SK-N-SH treated with all-trans-retinoic acid at 6 μM for 48 hours (cell line): ENCODE results near the gene PCSK2.

ENCODE experiments used
- ATAC-seq: fragments of 200-7000 bp; cut with Tn5 transposase; 3 replicates; pipeline ENCODE4 v1.9.1; 2020; ENCODE audit warnings: mild to moderate bottlenecking, moderate library complexity
- ARNTL ChIP-seq: fragments of 450-650 bp; formaldehyde crosslinking; IDR thresholded peaks from 2 replicates; pipeline ENCODE4 v1.5.0; 2020; ENCODE audit warnings: low read depth, mild to moderate bottlenecking, moderate library complexity, borderline replicate concordance
- BACH2 ChIP-seq: fragments of 250-450 bp; sonication (Bioruptor Pico); IDR thresholded peaks from 2 replicates; pipeline ENCODE4 v1.9.0; 2021; ENCODE audit warnings: mild to moderate bottlenecking, borderline replicate concordance
- CSDC2 ChIP-seq: fragments of 250-450 bp; sonication (Bioruptor Pico); IDR thresholded peaks from 2 replicates; pipeline ENCODE4 v1.5.0; 2020; ENCODE audit warnings: mild to moderate bottlenecking, moderate library complexity
- ESRRG ChIP-seq: fragments of 250-450 bp; sonication (Bioruptor Pico); IDR thresholded peaks from 2 replicates; pipeline ENCODE4 v1.6.1; 2021; ENCODE audit warnings: mild to moderate bottlenecking
- GLIS3 ChIP-seq: fragments of 250-450 bp; sonication (Bioruptor Pico); IDR thresholded peaks from 2 replicates; pipeline ENCODE4 v1.5.0; 2020; ENCODE audit warnings: mild to moderate bottlenecking, moderate library complexity
- ISL1 ChIP-seq: fragments of 250-450 bp; sonication (Bioruptor Pico); IDR thresholded peaks from 2 replicates; pipeline ENCODE4 v2.1.2; 2022; ENCODE audit warnings: mild to moderate bottlenecking, moderate library complexity
- OSR1 ChIP-seq: fragments of 250-450 bp; sonication (Bioruptor Pico); IDR thresholded peaks from 2 replicates; pipeline ENCODE4 v1.8.0; 2022; ENCODE audit warnings: moderate library complexity, mild to moderate bottlenecking, inconsistent platforms
- RARB ChIP-seq: fragments of 250-450 bp; sonication (Bioruptor Pico); IDR thresholded peaks from 2 replicates; pipeline ENCODE4 v1.8.0; 2021; ENCODE audit warnings: mild to moderate bottlenecking, moderate library complexity
- SNAI2 ChIP-seq: fragments of 250-450 bp; sonication (Bioruptor Pico); IDR thresholded peaks from 2 replicates; pipeline ENCODE4 v1.5.0; 2020; ENCODE audit warnings: mild to moderate bottlenecking, moderate library complexity
- TCF4 ChIP-seq: fragments of 250-450 bp; sonication (Bioruptor Pico); IDR thresholded peaks from 2 replicates; pipeline ENCODE4 v1.8.0; 2021; ENCODE audit warnings: mild to moderate bottlenecking, moderate library complexity, borderline replicate concordance
- TOX ChIP-seq: fragments of 250-450 bp; sonication (Bioruptor Pico); IDR thresholded peaks from 2 replicates; pipeline ENCODE4 v1.8.0; 2021; ENCODE audit warnings: mild to moderate bottlenecking, moderate library complexity, borderline replicate concordance
- ZFP3 ChIP-seq: fragments of 250-450 bp; sonication (Bioruptor Pico); IDR thresholded peaks from 2 replicates; pipeline ENCODE4 v1.5.0; 2020; ENCODE audit warnings: mild to moderate bottlenecking, moderate library complexity
- ZFP30 ChIP-seq: fragments of 450-650 bp; formaldehyde crosslinking; IDR thresholded peaks from 2 replicates; pipeline ENCODE4 v1.5.0; 2022; ENCODE audit warnings: mild to moderate bottlenecking, moderate library complexity
- ZNF565 ChIP-seq: fragments of 450-650 bp; formaldehyde crosslinking; conservative IDR thresholded peaks from 2 replicates; pipeline ENCODE4 v1.5.0; 2020; ENCODE audit warnings: low read depth, mild to moderate bottlenecking, moderate library complexity
- ZNF70 ChIP-seq: fragments of 450-650 bp; formaldehyde crosslinking; IDR thresholded peaks from 2 replicates; pipeline ENCODE4 v1.5.0; 2020; ENCODE audit warnings: mild to moderate bottlenecking, moderate library complexity
- ZNF8 ChIP-seq: fragments of 450-650 bp; formaldehyde crosslinking; IDR thresholded peaks from 2 replicates; pipeline ENCODE4 v1.5.0; 2020; ENCODE audit warnings: mild to moderate bottlenecking, moderate library complexity
- TF ChIP-seq, protein P1 (sequence below): fragments of 250-450 bp; sonication (Bioruptor Pico); IDR thresholded peaks from 2 replicates; pipeline ENCODE4 v1.5.1; 2020; ENCODE audit warnings: low read depth, mild to moderate bottlenecking, moderate library complexity
- TF ChIP-seq, protein P2 (sequence below): fragments of 250-450 bp; sonication (Bioruptor Pico); IDR thresholded peaks from 2 replicates; pipeline ENCODE4 v1.5.0; 2020; ENCODE audit warnings: mild to moderate bottlenecking, moderate library complexity
- TF ChIP-seq, protein P3 (sequence below): fragments of 250-450 bp; sonication (Bioruptor Pico); IDR thresholded peaks from 2 replicates; pipeline ENCODE4 v1.8.0; 2020; ENCODE audit warnings: mild to moderate bottlenecking, moderate library complexity, borderline replicate concordance
- TF ChIP-seq, protein P4 (sequence below): fragments of 250-450 bp; sonication (Bioruptor Pico); IDR thresholded peaks from 2 replicates; pipeline ENCODE4 v1.8.0; 2021; ENCODE audit warnings: low read depth, mild to moderate bottlenecking, moderate library complexity, borderline replicate concordance

Gene PCSK2

DNA sequence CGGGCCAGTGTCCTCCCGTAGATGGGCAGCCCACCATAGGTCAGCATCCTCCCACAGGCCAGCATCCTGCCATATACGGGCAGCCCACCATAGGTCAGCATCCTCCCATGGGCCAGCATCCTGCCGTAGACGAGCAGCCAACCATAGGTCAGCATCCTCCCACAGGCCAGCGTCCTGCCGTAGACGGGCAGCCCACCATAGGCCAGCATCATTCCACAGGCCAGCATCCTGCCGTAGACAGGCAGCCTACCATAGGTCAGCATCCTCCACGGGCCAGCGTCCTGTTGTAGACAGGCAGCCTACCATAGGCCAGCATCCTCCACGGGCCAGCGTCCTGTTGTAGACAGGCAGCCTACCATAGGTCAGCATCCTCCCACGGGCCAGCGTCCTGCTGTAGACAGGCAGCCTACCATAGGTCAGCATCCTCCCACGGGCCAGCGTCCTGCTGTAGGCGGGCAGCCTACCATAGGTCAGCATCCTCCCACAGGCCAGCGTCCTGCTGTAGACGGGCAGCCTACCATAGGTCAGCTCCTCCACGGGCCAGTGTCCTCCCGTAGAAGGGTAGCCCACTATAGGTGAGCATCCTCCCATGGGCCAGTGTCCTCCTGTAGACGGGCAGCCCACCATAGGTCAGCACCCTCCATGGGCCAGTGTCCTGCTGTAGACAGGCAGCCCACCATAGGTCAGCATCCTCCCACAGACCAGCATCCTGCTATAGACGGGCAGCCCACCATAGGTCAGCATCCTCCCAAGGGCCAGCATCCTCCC lies 241.4 kb downstream of the PCSK2 start:
- TF ChIP-seq OSR1 (CRISPR knock-in tag) (no peak), ISL1 (CRISPR knock-in tag) (no peak), ZNF565 (CRISPR knock-in tag) (no peak), RARB (CRISPR knock-in tag) (no peak), CSDC2 (no peak), TOX (CRISPR knock-in tag) (no peak), ZNF8 (CRISPR knock-in tag) (no peak), BACH2 (CRISPR knock-in tag) (no peak)
- TF ChIP-seq, protein P1, sequence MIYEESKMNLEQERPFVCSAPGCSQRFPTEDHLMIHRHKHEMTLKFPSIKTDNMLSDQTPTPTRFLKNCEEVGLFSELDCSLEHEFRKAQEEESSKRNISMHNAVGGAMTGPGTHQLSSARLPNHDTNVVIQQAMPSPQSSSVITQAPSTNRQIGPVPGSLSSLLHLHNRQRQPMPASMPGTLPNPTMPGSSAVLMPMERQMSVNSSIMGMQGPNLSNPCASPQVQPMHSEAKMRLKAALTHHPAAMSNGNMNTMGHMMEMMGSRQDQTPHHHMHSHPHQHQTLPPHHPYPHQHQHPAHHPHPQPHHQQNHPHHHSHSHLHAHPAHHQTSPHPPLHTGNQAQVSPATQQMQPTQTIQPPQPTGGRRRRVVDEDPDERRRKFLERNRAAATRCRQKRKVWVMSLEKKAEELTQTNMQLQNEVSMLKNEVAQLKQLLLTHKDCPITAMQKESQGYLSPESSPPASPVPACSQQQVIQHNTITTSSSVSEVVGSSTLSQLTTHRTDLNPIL: no peak
- TF ChIP-seq, protein P2, sequence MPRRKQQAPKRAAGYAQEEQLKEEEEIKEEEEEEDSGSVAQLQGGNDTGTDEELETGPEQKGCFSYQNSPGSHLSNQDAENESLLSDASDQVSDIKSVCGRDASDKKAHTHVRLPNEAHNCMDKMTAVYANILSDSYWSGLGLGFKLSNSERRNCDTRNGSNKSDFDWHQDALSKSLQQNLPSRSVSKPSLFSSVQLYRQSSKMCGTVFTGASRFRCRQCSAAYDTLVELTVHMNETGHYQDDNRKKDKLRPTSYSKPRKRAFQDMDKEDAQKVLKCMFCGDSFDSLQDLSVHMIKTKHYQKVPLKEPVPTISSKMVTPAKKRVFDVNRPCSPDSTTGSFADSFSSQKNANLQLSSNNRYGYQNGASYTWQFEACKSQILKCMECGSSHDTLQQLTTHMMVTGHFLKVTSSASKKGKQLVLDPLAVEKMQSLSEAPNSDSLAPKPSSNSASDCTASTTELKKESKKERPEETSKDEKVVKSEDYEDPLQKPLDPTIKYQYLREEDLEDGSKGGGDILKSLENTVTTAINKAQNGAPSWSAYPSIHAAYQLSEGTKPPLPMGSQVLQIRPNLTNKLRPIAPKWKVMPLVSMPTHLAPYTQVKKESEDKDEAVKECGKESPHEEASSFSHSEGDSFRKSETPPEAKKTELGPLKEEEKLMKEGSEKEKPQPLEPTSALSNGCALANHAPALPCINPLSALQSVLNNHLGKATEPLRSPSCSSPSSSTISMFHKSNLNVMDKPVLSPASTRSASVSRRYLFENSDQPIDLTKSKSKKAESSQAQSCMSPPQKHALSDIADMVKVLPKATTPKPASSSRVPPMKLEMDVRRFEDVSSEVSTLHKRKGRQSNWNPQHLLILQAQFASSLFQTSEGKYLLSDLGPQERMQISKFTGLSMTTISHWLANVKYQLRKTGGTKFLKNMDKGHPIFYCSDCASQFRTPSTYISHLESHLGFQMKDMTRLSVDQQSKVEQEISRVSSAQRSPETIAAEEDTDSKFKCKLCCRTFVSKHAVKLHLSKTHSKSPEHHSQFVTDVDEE: no peak
- ATAC-seq: no peak

DNA sequence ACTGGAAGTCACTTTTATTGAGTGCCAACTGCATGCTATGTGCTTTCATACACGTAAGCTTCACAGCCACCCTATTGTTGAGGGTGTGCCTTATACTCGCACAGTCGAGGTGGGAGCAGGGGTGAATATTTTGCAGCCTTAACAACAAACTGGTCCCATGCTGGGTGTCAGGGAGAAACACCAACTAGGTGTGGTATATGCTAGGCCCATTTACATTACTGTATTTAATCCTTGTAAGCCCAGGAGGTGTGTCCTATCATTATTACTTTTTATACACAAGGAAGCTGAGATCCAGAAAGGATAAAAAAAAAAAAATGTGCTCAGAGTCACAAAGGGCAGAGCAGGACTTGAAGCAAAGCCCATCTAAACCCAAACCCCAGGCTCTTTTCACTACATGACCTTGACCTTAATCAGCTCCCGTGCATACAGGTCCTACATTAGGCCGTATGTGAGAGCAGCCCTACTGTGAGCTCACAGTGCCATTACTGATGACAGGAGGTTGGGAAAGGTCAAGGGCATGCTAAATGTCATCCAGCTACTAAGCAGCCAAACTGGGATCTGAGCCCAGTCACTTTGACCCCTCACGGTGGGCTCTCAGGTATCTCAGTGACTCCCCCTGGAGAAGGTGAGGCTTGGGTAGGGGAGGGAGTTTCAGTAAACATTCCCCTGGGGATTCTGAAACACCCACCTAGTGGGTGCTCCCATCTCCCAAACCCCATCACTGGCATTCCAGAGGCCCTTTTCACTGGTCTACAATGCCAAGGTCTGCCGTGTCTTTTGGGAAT lies 242.6 kb downstream of the PCSK2 start:
- no peak for TF ChIP-seq ZFP3 (CRISPR knock-in tag)
- no peak for TF ChIP-seq ISL1 (CRISPR knock-in tag)
- no peak for TF ChIP-seq BACH2 (CRISPR knock-in tag)
- no peak for TF ChIP-seq ZNF8 (CRISPR knock-in tag)
- no peak for TF ChIP-seq SNAI2 (CRISPR knock-in tag)
- TF ChIP-seq, protein P1: no peak
- no peak for TF ChIP-seq ARNTL (CRISPR knock-in tag)
- no peak for TF ChIP-seq ZNF70
- no peak for TF ChIP-seq ZFP30 (CRISPR knock-in tag)
- TF ChIP-seq TCF4: no peak
- no peak for TF ChIP-seq TOX (CRISPR knock-in tag)
- TF ChIP-seq, protein P3, sequence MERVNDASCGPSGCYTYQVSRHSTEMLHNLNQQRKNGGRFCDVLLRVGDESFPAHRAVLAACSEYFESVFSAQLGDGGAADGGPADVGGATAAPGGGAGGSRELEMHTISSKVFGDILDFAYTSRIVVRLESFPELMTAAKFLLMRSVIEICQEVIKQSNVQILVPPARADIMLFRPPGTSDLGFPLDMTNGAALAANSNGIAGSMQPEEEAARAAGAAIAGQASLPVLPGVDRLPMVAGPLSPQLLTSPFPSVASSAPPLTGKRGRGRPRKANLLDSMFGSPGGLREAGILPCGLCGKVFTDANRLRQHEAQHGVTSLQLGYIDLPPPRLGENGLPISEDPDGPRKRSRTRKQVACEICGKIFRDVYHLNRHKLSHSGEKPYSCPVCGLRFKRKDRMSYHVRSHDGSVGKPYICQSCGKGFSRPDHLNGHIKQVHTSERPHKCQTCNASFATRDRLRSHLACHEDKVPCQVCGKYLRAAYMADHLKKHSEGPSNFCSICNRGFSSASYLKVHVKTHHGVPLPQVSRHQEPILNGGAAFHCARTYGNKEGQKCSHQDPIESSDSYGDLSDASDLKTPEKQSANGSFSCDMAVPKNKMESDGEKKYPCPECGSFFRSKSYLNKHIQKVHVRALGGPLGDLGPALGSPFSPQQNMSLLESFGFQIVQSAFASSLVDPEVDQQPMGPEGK (CRISPR knock-in tag): no peak
- TF ChIP-seq, protein P4, sequence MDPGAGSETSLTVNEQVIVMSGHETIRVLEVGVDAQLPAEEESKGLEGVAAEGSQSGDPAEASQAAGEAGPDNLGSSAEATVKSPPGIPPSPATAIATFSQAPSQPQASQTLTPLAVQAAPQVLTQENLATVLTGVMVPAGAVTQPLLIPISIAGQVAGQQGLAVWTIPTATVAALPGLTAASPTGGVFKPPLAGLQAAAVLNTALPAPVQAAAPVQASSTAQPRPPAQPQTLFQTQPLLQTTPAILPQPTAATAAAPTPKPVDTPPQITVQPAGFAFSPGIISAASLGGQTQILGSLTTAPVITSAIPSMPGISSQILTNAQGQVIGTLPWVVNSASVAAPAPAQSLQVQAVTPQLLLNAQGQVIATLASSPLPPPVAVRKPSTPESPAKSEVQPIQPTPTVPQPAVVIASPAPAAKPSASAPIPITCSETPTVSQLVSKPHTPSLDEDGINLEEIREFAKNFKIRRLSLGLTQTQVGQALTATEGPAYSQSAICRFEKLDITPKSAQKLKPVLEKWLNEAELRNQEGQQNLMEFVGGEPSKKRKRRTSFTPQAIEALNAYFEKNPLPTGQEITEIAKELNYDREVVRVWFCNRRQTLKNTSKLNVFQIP: no peak
- TF ChIP-seq RARB (CRISPR knock-in tag): no peak
- ATAC-seq: no peak

DNA sequence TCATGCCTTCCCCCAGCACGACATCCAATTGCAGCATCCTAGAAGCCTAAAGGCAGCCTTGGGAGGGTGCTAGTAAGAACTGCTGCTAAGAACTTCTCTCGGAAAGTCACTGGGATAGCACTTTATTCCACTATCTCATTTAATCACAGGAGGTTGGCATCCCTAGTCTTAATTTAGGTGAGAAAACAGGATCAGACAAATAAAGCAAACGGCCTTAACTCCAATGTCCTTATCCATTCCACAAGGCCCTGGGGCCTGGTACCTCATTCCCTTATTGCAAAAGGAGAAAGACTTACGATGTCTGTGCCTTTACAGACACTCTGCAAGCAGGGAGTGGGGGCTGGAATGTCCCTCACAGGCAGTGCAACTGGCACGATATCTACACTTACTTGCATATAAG lies 243.7 kb downstream of the PCSK2 start:
- TF ChIP-seq GLIS3 (CRISPR knock-in tag): no peak
- no peak for TF ChIP-seq ESRRG (CRISPR knock-in tag)
- no peak for TF ChIP-seq RARB (CRISPR knock-in tag)
- no peak for TF ChIP-seq TCF4
- TF ChIP-seq ARNTL (CRISPR knock-in tag): no peak
- no peak for TF ChIP-seq BACH2 (CRISPR knock-in tag)
- TF ChIP-seq, protein P3 (CRISPR knock-in tag): no peak
- ATAC-seq: no peak
